Suprapubic skin (tissue), 4 donors: ENCODE results near the gene RGS1. TPM values are rescaled to one million over a fixed set of nuclear protein-coding genes. Genes with fewer than 3 reads are reported as not detected.

Experiments
- DNase-seq, 2 donors: peaks; one replicate each; pipeline ENCODE4 v3.0.0-alpha.2; 2019; ENCODE audit warnings: low spot score in 2 of 2
- H3K27ac ChIP-seq: fragments of 200-600 bp; sonication (generic); one replicate; pipeline ENCODE4 v1.5.1; 2019
- H3K27me3 ChIP-seq: fragments of 200-600 bp; sonication (generic); one replicate; pipeline ENCODE4 v1.5.1; 2019
- H3K36me3 ChIP-seq: fragments of 200-600 bp; sonication (generic); one replicate; pipeline ENCODE4 v1.5.1; 2019
- H3K4me1 ChIP-seq: fragments of 200-600 bp; sonication (generic); one replicate; pipeline ENCODE4 v1.5.1; 2019
- H3K4me3 ChIP-seq: fragments of 200-600 bp; sonication (generic); one replicate; pipeline ENCODE4 v1.5.1; 2019; ENCODE audit warnings: mild to moderate bottlenecking
- H3K9me3 ChIP-seq: fragments of 200-600 bp; sonication (generic); one replicate; pipeline ENCODE4 v1.5.1; 2019
- EP300 ChIP-seq: sonication (generic); formaldehyde crosslinking; IDR thresholded peaks from one replicate; pipeline ENCODE4 v1.6.1; 2017; ENCODE audit warnings: antibody characterized with exemption
- POLR2A ChIP-seq, 2 donors: fragments of 450-650 bp; IDR thresholded peaks; one replicate each; pipeline ENCODE4 v1.6.1; 2017; ENCODE audit warnings: antibody characterized with exemption in 2 of 2, mild to moderate bottlenecking in 2 of 2, moderate library complexity in 2 of 2
- POLR2AphosphoS5 ChIP-seq, 3 donors: sonication (generic); formaldehyde crosslinking; IDR thresholded peaks; one replicate each; pipeline ENCODE4 v1.6.1; 2017; ENCODE audit warnings: antibody characterized with exemption in 3 of 3
- WGBS: methylation state at CpG from one replicate; pipeline ENCODE4 v1.1.5; 2018; 5-methylcytosine and 5-hydroxymethylcytosine counted together
- total RNA-seq, 4 donors: library from RNA; depleted of rRNA; stranded (reverse); fragments of >200 nt; gene quantifications; one replicate each; pipeline ENCODE4 v1.1.0, GENCODE V29; 2016
- TF ChIP-seq, protein P1 (sequence below), 2 donors: fragments of 200-600 bp in 1 of 2; fragments of 450-650 bp in 1 of 2; sonication (generic) in 1 of 2; IDR thresholded peaks; one replicate each; pipeline ENCODE4 v1.5.1; 2016 to 2019; ENCODE audit warnings: antibody characterized with exemption in 2 of 2, mild to moderate bottlenecking in 1 of 2, moderate library complexity in 1 of 2

Gene RGS1
- total RNA-seq, 4 donors from 2014 or later: 5.3 to 20.8 (median 13.8) TPM

DNA sequence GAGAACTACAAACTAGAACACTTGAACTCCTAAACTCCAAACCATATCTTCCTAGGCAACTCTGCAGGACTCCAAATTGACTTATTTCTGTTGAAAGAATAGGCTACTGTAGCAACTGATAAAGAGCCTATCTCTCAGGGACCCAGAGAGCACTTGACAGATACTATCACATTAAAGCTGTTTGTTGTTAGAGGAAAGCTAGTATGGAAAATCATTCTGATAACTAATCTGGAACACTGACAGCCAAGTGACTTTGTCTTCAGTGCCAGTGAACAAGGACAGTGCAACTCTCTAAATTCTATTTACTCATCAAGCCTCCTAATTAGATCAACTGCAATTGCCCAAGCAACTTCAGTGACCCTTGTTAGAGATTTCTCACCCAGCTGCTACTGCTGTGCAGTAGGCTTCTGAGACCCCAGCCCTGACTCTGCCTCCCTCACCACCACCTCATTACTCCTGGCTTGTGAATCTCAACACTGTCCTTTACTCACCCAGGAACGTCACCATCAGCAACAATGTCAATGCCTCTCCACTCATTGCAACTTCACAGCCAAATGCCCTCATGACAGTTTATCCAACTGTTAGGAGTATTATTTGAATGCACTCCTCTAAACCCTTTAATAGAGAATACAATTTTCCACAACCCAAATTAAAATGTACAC lies 53.0 kb downstream of the RGS1 start:
- 94% methylated on average over 1 of the region's 1 CpG for WGBS
- peaks cover 2% of the 10 kb centered on the region for H3K4me1 ChIP-seq
- TF ChIP-seq EP300: no peak
- TF ChIP-seq, protein P1, sequence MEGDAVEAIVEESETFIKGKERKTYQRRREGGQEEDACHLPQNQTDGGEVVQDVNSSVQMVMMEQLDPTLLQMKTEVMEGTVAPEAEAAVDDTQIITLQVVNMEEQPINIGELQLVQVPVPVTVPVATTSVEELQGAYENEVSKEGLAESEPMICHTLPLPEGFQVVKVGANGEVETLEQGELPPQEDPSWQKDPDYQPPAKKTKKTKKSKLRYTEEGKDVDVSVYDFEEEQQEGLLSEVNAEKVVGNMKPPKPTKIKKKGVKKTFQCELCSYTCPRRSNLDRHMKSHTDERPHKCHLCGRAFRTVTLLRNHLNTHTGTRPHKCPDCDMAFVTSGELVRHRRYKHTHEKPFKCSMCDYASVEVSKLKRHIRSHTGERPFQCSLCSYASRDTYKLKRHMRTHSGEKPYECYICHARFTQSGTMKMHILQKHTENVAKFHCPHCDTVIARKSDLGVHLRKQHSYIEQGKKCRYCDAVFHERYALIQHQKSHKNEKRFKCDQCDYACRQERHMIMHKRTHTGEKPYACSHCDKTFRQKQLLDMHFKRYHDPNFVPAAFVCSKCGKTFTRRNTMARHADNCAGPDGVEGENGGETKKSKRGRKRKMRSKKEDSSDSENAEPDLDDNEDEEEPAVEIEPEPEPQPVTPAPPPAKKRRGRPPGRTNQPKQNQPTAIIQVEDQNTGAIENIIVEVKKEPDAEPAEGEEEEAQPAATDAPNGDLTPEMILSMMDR (IDR thresholded peaks at IDR 0.05): no peak

DNA sequence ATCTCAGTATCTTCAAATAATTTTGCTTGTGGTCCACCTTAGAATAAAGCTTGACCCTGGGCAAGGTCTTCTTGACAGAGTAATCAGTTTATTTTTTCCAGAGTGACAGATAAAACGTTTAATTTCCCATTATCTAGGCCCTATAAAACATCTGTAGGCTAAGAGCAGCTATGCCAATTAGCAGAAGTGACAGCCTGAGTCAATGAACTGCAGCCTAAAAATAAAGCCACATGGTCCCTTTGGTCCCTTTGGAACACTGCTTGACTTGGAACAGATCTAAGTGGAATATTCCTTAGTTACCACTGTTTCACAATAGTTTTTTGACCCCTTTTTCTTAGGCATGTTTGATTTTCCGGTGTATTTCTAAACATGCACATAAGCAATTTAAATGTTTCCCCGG lies 54.0 kb downstream of the RGS1 start:
- Histone ChIP-seq H3K9me3 (no peaks in the 10 kb centered on the region), H3K27me3 (no peaks in the 10 kb centered on the region), H3K27ac (no peak overlapping the region), H3K4me1 (peaks cover 2% of the 10 kb centered on the region), H3K4me3 (no peak overlapping the region), H3K36me3 (no peaks in the 10 kb centered on the region)
- WGBS: 56% methylated on average over 3 of the region's 3 CpGs
- TF ChIP-seq POLR2AphosphoS5 (IDR thresholded peaks at IDR 0.05) (no peak), POLR2A (IDR thresholded peaks at IDR 0.05) (no peak), EP300 (no peak)
- TF ChIP-seq, protein P1 (IDR thresholded peaks at IDR 0.05): no peak
- no peak for DNase-seq

More for the DNA sequence above, 53.0 kb downstream of the RGS1 start:
- DNase-seq: no peak
- Histone ChIP-seq H3K4me3 (no peak overlapping the region), H3K36me3 (no peaks in the 10 kb centered on the region), H3K27ac (no peak overlapping the region), H3K27me3 (no peaks in the 10 kb centered on the region), H3K9me3 (no peaks in the 10 kb centered on the region)

Other genes with a start within 250 kb of the RGS1 start
- under 1 TPM in 3 of 4 donors, not detected in 1; 0.10 to 0.56 (median 0.34) TPM for gene RGS13, start 60.4 kb downstream of the RGS1 start, total RNA-seq
- 10 to 100 TPM; 20.4 to 84.5 (median 36.4) TPM for gene RGS2, start 233.3 kb downstream of the RGS1 start, total RNA-seq